ENCODE measurements around the gene RNF217. TPM values are rescaled to one million over a fixed set of nuclear protein-coding genes. Genes with fewer than 3 reads are reported as not detected.

RNF217 gene
- 15.0 and 21.6 TPM in 2 replicates for total RNA-seq

DNA sequence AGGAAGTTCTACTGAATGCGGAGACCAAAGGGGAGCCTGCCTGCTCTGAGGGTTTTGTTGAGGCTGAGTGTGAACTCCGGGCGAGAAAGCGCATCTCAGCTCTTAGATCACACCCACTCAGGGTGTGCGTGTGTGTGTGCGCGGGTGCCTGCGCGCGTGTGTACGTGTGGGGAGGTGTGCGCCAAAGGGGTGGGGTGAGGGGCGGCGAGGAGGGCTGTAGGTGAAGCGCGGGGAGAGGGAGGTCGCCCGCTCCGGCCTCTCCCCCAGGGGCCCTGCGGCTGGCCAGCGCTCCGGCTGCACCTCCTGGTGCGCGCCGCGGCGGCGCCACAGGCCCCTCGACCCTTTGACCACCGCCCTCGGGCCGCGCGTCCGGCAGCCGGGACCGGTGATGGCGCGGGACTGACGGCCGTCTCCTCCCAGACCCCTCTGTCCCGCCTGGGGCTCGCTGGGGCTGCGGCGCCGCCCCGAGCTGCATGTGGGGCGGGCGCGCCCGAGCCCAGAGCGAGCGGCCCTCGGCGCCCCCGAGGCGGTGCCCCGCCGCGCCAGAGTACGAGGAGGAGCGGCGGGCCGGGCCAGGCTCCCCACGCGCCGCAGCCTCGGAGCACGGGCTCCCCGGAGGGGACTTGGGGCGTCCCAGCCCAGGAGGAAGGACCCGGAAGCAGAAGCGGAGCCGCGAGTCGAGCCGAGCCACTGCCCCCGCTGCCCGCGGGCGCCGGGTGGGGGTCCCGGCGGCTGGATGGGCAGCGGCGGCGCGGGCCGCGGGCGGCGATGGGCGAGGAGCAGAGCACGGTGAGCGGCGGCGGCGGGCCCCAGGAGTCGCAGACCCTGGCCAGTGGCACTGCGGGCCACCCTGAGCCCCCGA lies at the start of gene RNF217:
TSS of gene RNF217 (plus strand) at position 661 of the 862 bp plus-strand sequence. CDS start at position 769, 108 bp downstream.

Other genes starting within 250 kb of the RNF217 start
- 2.9 and 3.3 TPM in 2 replicates for gene TPD52L1, start 191.3 kb downstream of the RNF217 start, total RNA-seq

Data from endothelial cell of coronary artery (primary cell).